Endothelial cell of umbilical vein (primary cell): ENCODE results near the gene APOD. TPM values are rescaled to one million over a fixed set of nuclear protein-coding genes. Genes with fewer than 3 reads are reported as not detected.

Source experiments
- BruUV-seq: library from RNA; stranded (reverse); fragments of 400-500 nt; replicated peaks from 2 replicates; lab custom pipeline; 2021; lab: Mats Ljungman, UMichigan
- CTCF ChIA-PET: fragments of 300-600, 350-600 bp; sonication (Branson Sonifier 250); formaldehyde crosslinking; loops from one replicate; lab custom pipeline; 2021; ENCODE audit warnings: antibody characterized with exemption, inconsistent platforms; lab: Charles Lee
- POLR2A ChIA-PET: fragments of 300-600, 350-600 bp; sonication (Branson Sonifier 250); formaldehyde crosslinking; loops from one replicate; lab custom pipeline; 2021; ENCODE audit warnings: antibody characterized with exemption, inconsistent platforms; lab: Charles Lee
- DNase-seq: peaks from one replicate; pipeline ENCODE4 v3.0.0-alpha.2; 2011; ENCODE audit warnings: low read depth, low spot score
- FAIRE-seq: peaks from 2 replicates; lab custom pipeline; 2011; peaks lifted over from hg19 to GRCh38; lab: Jason Lieb, UNC
- H2AFZ ChIP-seq: 2 replicates; pipeline ENCODE4 v1.6.0; 2012; ENCODE audit warnings: low read depth, low read length, control low read depth, inconsistent platforms
- H3K27ac ChIP-seq: 2 replicates; pipeline ENCODE4 v1.5.1; 2011; ENCODE audit warnings: low read depth, mild to moderate bottlenecking, control low read depth, low read length, moderate library complexity; ENCODE audit not compliant: insufficient read depth
- H3K27me3 ChIP-seq, 2 experiments: 2 replicates each; pipeline versions ENCODE4 v1.6.0 to v1.6.1; 2011; ENCODE audit warnings: low read length in 2 of 2, mixed read lengths in 1 of 2; ENCODE audit not compliant: control insufficient read depth in 2 of 2, insufficient read depth in 2 of 2
- H3K36me3 ChIP-seq, 2 experiments: 2 replicates in 1 of 2; 3 replicates in 1 of 2; pipeline ENCODE4 v1.5.1; 2011; ENCODE audit warnings: low read length in 2 of 2, mild to moderate bottlenecking in 1 of 2, moderate library complexity in 1 of 2; ENCODE audit not compliant: control insufficient read depth in 2 of 2, insufficient read depth in 2 of 2; ENCODE audit errors: extremely low read depth in 1 of 2
- H3K4me1 ChIP-seq: 3 replicates; pipeline ENCODE4 v1.5.1; 2011; ENCODE audit warnings: mild to moderate bottlenecking, low read length; ENCODE audit not compliant: control insufficient read depth, insufficient read depth; ENCODE audit errors: extremely low read depth
- H3K4me2 ChIP-seq: 2 replicates; pipeline ENCODE4 v1.6.1; 2011; ENCODE audit warnings: low read length, control low read depth, mixed read lengths; ENCODE audit not compliant: insufficient read depth
- H3K4me3 ChIP-seq, 3 experiments: fragments of 200-600 bp in 1 of 3; sonication (generic), shearing (Covaris generic) in 1 of 3; replicated peaks in 1 of 3; 2 replicates each; pipeline ENCODE4 v1.5.1; 2011 to 2016; ENCODE audit warnings: control low read depth in 3 of 3, low read length in 3 of 3, mild to moderate bottlenecking in 2 of 3, inconsistent platforms in 1 of 3, low read depth in 1 of 3, moderate library complexity in 1 of 3; ENCODE audit not compliant: insufficient read depth in 1 of 3
- H3K79me2 ChIP-seq: 2 replicates; pipeline ENCODE4 v1.6.0; 2012; ENCODE audit warnings: low read length, inconsistent platforms; ENCODE audit not compliant: control insufficient read depth, insufficient read depth
- H3K9ac ChIP-seq: replicated peaks from 2 replicates; pipeline ENCODE3; 2011; ENCODE audit warnings: low read length, control low read depth; ENCODE audit not compliant: insufficient read depth; ENCODE audit errors: extremely low read depth
- H3K9me1 ChIP-seq: replicated peaks from 3 replicates; pipeline ENCODE4 v1.6.0; 2011; ENCODE audit warnings: mild to moderate bottlenecking, low read length; ENCODE audit not compliant: control insufficient read depth, insufficient read depth; ENCODE audit errors: extremely low read depth
- H3K9me3 ChIP-seq: replicated peaks from 2 replicates; pipeline ENCODE4 v1.5.1; 2012; ENCODE audit warnings: low read length, inconsistent platforms; ENCODE audit not compliant: control insufficient read depth, insufficient read depth
- H4K20me1 ChIP-seq: replicated peaks from 2 replicates; pipeline ENCODE3; 2011; ENCODE audit warnings: mild to moderate bottlenecking, low read length; ENCODE audit not compliant: control insufficient read depth, insufficient read depth; ENCODE audit errors: extremely low read depth
- EZH2 ChIP-seq: IDR thresholded peaks from 2 replicates; pipeline ENCODE4 v1.6.1; 2012; ENCODE audit warnings: borderline replicate concordance, low read depth, mild to moderate bottlenecking, moderate library complexity, low read length, inconsistent platforms; ENCODE audit not compliant: severe bottlenecking
- FOS ChIP-seq: IDR thresholded peaks from 2 replicates; pipeline ENCODE4 v1.6.1; 2011; ENCODE audit warnings: mild to moderate bottlenecking, low read length, moderate library complexity, borderline replicate concordance; ENCODE audit not compliant: insufficient read depth
- GATA2 ChIP-seq: IDR thresholded peaks from 2 replicates; pipeline ENCODE4 v1.7.0; 2011; ENCODE audit warnings: low read depth, mild to moderate bottlenecking, moderate library complexity, mixed read lengths, low read length; ENCODE audit not compliant: insufficient read length, insufficient read depth
- JUN ChIP-seq: IDR thresholded peaks from 2 replicates; pipeline ENCODE4 v1.6.1; 2011; ENCODE audit warnings: borderline replicate concordance, low read depth; ENCODE audit not compliant: insufficient read length, insufficient read depth
- MAX ChIP-seq: IDR thresholded peaks from 2 replicates; pipeline ENCODE4 v1.6.1; 2011; ENCODE audit not compliant: insufficient read depth, insufficient read length
- MYC ChIP-seq: IDR thresholded peaks from one replicate; pipeline ENCODE4 v1.6.1; 2011; ENCODE audit warnings: mild to moderate bottlenecking, low read depth, low read length
- POLR2A ChIP-seq: IDR thresholded peaks from 2 replicates; pipeline ENCODE4 v1.6.1; 2012; ENCODE audit warnings: low read depth, mild to moderate bottlenecking, control low read depth, low read length
- POLR2AphosphoS5 ChIP-seq: IDR thresholded peaks from 2 replicates; pipeline ENCODE4 v1.6.1; 2012; ENCODE audit warnings: low read depth, mild to moderate bottlenecking, control low read depth, low read length, moderate library complexity; ENCODE audit not compliant: insufficient read depth
- dilution Hi-C: fragments of 300-500 bp; cut with MboI; formaldehyde crosslinking; loops from one replicate; pipeline ENCODE4 v1.15.0; 2019; ENCODE audit warnings: low sequenced_read_pairs; ENCODE audit not compliant: extremely low pct_ligation_motif_present
- intact Hi-C: fragments of 100-400 bp; cut with micrococcal nuclease; formaldehyde crosslinking; loops from one replicate; pipeline ENCODE4 v1.10.0; 2022
- polyA plus RNA-seq, 4 experiments: library from polyadenylated mRNA; depleted of rRNA in 3 of 4; stranded (reverse) in 3 of 4; unstranded in 1 of 4; fragments of >200 nt; gene quantifications; 2 replicates each; pipeline versions ENCODE4 v1.2.1 to v1.2.3, GENCODE V29; 2011 to 2012; ENCODE audit warnings: missing spikeins in 1 of 4
- total RNA-seq: library from RNA; stranded (reverse); gene quantifications from 2 replicates; pipeline ENCODE4 v1.2.3, GENCODE V29; 2021
- TF ChIP-seq, protein P1 (sequence below), 2 donors: IDR thresholded peaks; 1 replicate in 1 of 2; 2 replicates in 1 of 2; pipeline ENCODE4 v1.5.1; 2011; ENCODE audit warnings: low read length in 2 of 2, mild to moderate bottlenecking in 2 of 2, moderate library complexity in 2 of 2, control low read depth in 1 of 2, inconsistent platforms in 1 of 2, low read depth in 1 of 2; ENCODE audit not compliant: insufficient read depth in 1 of 2; ENCODE audit errors: extremely low read depth in 1 of 2

The APOD gene
- total and polyA plus RNA-seq, 2 donors (not counting 3 experiments of a cell fraction or from before 2014, with no cell fraction given): 2.2 to 2.9 TPM

DNA sequence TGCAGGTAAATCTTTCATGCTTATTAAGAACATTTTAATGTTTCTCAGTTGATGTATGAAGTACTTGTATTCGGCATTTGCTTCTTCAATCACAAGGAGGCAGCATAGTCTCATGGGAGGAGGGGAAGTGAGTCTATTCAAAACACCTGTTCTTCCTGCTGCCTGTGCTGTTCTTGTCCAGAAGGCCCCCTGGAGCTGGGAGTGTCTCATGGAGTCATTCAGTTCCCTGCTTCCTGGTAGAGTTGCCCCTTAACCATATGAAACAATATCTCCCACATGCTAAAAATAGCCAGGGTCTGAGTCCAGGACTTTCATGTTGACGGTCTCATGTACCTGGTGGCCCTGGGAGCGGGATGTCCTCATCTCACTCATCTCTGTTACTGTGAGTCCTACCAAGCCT is 25.1 kb downstream of the APOD start:
- TF ChIP-seq POLR2AphosphoS5 (no peak), GATA2 (no peak)
- TF ChIP-seq, protein P1, sequence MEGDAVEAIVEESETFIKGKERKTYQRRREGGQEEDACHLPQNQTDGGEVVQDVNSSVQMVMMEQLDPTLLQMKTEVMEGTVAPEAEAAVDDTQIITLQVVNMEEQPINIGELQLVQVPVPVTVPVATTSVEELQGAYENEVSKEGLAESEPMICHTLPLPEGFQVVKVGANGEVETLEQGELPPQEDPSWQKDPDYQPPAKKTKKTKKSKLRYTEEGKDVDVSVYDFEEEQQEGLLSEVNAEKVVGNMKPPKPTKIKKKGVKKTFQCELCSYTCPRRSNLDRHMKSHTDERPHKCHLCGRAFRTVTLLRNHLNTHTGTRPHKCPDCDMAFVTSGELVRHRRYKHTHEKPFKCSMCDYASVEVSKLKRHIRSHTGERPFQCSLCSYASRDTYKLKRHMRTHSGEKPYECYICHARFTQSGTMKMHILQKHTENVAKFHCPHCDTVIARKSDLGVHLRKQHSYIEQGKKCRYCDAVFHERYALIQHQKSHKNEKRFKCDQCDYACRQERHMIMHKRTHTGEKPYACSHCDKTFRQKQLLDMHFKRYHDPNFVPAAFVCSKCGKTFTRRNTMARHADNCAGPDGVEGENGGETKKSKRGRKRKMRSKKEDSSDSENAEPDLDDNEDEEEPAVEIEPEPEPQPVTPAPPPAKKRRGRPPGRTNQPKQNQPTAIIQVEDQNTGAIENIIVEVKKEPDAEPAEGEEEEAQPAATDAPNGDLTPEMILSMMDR (IDR thresholded peaks at IDR 0.05; ENCODE audit: extremely low read depth in 1 of 2, insufficient read depth in 1 of 2, low read depth in 1 of 2, low read length in 2 of 2): peak in 1 of 2 donors; percentile 7
- no TSS peak for BruUV-seq
- Histone ChIP-seq H3K9ac (no peak overlapping the region), H3K4me1 (no peaks in the 10 kb centered on the region), H3K27ac (no peak overlapping the region), H3K36me3 (no peaks in the 10 kb centered on the region), H3K79me2 (no peaks in the 10 kb centered on the region), H3K9me3 (no peaks in the 10 kb centered on the region), H3K4me3 (no peak overlapping the region), H2AFZ (no peak overlapping the region), H3K4me2 (no peak overlapping the region), H3K9me1 (no peaks in the 10 kb centered on the region), H3K27me3 (peaks cover 0 to 23% of the 10 kb centered on the region in 2 experiments), H4K20me1 (no peaks in the 10 kb centered on the region)
- intact Hi-C loops (no loop called here), dilution Hi-C loops (no loop called here)
- DNase-seq (peak; percentile 30), FAIRE-seq (no peak)
- ChIA-PET CTCF (no interaction called here), POLR2A (no interaction called here)

GRCh38 chr3:195557322-195557721 is 26.4 kb downstream of the APOD start:
- no peaks in the 10 kb centered on the region for H3K4me1 ChIP-seq
- FAIRE-seq (no peak), DNase-seq (no peak)
- H3K36me3 ChIP-seq: no peaks in the 10 kb centered on the region
- peaks cover 0 to 27% of the 10 kb centered on the region in 2 experiments for H3K27me3 ChIP-seq
- TF ChIP-seq MYC (no peak), POLR2AphosphoS5 (no peak), POLR2A (no peak), EZH2 (no peak), FOS (no peak), MAX (no peak), JUN (no peak), GATA2 (no peak)
- TF ChIP-seq, protein P1 (IDR thresholded peaks at IDR 0.05; ENCODE audit: extremely low read depth in 1 of 2, insufficient read depth in 1 of 2, low read depth in 1 of 2, low read length in 2 of 2): no peak
- H3K27ac ChIP-seq: no peak overlapping the region
- H3K4me3 ChIP-seq: no peak overlapping the region
- no peak overlapping the region for H3K9ac ChIP-seq
- intact Hi-C loops: no loop called here
- BruUV-seq: no TSS peak
- ChIA-PET CTCF (interaction anchor here (1.4 to 1.5 kb wide), 2 partner anchors 14 to 53 kb away, joined by 4 to 5 read pairs; partner anchors contain the start of gene PPP1R2), POLR2A (no interaction called here)
- H4K20me1 ChIP-seq: no peaks in the 10 kb centered on the region
- no peaks in the 10 kb centered on the region for H3K79me2 ChIP-seq
- dilution Hi-C loops: no loop called here
- H3K9me1 ChIP-seq: no peaks in the 10 kb centered on the region
- H3K9me3 ChIP-seq: no peaks in the 10 kb centered on the region
- H2AFZ ChIP-seq: no peak overlapping the region
- no peak overlapping the region for H3K4me2 ChIP-seq
